Glomerular visceral epithelial cell (primary cell): Measurements from ENCODE around the gene RNF157.
"Not testable (repeated sequence)": the region's sequence is repeated elsewhere in the genome, so short reads cannot be mapped to it uniquely, and the experiment has no call there.

Experiments
- DNase-seq: peaks from one replicate; pipeline ENCODE4 v3.0.0-alpha.2; 2016; ENCODE audit errors: extremely low spot score

RNF157 gene

GRCh38 chr17:76189741-76190140 lies 50.6 kb downstream of the RNF157 start:
- no peak for DNase-seq

DNA sequence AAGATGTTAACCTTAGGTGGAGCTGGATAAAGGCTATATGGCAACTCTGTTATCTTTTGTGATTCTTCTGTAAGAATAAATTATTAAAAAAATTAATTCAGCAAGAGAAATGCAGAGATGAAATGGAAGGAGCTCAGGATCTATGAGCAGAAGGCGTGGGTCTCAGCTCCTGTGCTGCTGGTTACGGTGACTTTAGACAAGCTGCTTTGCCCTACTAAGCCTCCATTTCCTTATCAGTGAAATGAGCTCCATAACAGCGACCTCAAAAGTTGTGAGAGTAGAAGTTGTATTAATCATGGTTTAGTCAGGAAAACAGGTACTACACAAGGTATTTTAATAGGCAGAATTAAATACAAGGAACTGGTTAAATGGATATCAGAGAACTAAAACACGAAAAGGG lies 51.0 kb downstream of the RNF157 start:
- DNase-seq: no peak

GRCh38 chr17:76188213-76189016 lies 51.9 kb downstream of the RNF157 start:
- no peak for DNase-seq

GRCh38 chr17:76186774-76187173 lies 53.5 kb downstream of the RNF157 start:
- not testable (repeated sequence) for DNase-seq

DNA sequence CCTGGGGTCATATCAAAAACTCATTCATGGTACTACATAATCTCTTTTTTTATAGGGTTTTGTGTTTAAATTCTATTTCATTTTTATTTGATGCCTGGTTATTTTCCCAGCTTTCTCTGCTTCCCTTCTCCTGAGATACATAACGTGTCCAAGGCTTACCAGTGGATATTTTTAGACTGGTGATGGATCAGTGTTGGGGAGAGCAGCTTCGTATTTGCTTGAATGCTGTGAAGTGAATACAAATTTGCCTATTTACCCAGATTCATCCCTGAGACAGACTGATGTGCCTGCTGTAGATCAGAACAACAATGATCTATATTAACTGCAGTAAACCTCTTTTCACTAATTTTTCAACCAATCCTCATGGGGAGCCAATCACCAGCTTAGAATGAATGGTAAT lies 56.0 kb downstream of the RNF157 start:
- no peak for DNase-seq

DNA sequence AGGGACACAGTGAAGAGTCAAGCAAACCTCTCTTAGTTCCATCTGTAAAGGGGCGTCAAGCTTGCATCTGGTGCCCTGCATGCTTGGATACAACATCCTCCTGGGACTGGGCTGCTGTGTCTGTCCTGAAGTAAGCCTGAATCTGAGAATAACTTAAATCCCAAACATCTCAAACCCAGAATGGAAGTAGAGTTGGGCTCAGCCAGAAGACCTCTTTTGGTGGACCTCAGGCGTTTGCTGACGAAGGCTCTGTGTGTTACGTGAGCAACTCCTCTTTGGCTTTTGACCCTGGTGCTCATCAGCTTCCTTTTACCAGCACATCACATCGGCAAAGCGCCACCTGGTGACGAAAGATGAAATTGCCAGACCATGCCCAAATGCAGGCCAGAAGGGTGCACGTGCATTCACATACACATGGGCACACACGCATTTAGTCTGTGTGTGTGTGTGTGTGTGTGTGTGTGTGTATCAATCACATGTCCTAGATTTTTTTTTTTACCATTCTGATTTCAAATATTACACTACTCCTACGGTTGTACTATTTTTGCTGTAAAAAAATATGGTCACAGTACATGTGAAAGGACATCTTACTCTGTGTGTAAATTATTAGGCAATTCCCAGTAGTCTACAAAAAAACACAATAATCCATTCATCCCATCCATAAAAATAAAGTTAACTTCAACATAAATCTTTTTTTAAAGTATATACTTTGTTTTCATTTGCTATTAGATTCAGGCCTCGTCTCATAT lies 58.1 kb downstream of the RNF157 start:
- DNase-seq: peak; percentile 90

DNA sequence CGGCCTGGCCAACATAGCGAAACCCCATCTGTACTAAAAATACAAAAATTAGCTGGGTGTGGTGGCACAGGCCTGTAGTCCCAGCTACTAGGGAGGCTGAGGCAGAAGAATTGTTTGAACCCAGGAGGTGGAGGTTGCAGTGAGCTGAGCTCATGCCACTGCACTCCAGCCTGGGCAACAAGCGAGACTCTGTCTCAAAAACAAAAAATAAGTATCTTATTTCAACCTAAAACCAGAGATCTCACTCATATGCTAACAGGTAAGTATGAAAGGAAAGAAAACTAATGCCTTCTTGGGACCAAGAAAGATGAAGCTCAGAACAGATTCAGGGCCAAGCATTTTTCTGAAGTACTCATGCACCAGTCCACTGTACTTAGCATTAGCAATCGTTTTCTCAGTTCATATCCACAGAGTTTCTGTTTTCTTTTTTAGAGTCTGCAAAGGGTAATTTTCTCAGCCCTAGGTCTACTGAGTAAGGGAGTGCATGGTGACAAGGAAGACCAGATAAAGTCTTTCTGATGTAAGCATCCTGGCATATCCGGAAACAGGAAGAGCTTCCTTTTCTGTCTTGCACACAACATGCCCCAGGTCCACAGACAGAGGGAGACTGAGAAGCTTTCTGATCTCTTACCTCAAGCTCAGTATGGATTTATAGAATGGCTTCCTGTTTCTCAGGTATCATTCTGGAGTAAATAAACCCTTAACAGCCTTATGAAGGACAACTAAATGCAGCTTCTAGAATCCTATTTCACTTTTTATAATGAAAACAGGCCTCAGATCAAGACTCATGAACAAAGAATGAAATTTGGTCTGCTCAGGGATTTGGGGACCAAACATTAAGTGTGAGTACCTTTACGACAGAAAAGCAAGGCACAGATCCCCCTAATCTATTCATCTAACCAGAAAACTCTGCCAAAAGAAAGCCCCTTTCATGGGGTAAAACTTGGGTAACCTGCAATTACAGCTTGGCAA lies 60.5 kb downstream of the RNF157 start:
- DNase-seq: no peak

GRCh38 chr17:76178124-76178523 lies 62.2 kb downstream of the RNF157 start:
- DNase-seq: no peak

GRCh38 chr17:76176701-76177574 lies 63.4 kb downstream of the RNF157 start:
- DNase-seq: no peak

GRCh38 chr17:76174037-76174436 lies 66.3 kb downstream of the RNF157 start:
- no peak for DNase-seq

DNA sequence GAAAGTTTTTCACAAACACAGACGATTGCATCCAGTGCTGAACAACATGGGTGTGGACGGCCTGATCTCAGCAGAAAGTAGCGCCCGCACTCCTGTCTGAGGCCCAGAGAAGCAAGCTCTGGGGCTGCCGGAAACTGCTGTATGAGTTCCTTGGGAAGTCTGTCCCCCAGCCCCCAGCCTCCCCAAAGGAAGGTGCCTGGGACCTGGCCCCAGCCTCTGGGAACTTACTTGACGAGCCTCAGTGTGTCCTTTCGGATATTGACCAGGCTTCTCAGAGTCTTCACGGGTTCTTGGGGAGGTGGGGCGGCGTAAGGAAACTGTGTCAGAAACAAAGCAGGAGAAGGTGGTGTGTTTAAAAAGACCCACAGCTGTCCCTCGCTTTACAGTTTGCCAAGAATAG lies 66.8 kb downstream of the RNF157 start:
- no peak for DNase-seq

GRCh38 chr17:76171706-76172105 lies 68.6 kb downstream of the RNF157 start:
- no peak for DNase-seq

GRCh38 chr17:76170114-76170513 lies 70.2 kb downstream of the RNF157 start:
- no peak for DNase-seq

DNA sequence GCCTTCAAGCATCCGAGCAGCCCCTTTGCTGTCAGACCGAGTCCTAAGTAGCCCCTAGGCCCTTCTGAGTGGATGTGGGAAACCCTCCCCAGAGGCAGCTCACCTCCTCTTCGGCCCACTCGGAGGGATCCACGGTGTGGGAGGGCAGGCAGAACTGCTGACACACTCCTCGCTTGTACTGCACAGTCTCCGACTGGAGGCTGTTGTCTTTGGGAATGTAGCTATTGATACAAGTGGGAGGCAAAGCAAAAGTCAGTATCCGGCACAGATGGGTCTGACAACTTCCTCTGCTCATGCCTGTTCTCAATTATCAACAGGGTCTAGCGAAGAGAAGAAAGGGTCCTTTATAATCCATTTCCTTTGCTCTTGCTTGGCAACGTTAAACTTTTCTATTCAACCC lies 73.4 kb downstream of the RNF157 start:
- no peak for DNase-seq

DNA sequence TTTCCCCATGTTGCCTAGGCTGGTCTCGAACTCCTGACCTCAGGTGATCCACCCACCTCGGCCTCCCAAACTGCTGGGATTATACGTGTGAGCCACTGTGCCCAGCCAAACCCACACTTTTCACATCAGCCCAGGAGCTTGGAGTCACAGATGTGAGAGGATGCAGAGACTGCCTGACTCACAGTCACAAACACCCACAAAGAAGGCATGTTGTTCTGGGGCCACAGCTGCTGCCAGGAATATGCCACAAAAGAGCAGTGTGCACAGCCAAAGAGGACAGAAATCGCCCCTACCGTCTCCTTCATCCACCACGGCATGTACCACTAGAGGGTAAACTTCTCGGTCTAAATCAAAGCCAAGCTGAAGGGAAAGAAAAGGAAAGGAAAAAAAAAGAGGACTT lies 74.1 kb downstream of the RNF157 start:
- DNase-seq: no peak

- DNase-seq: no peak
These were observed 76.0 kb downstream of the RNF157 start for GRCh38 chr17:76164331-76164730.

GRCh38 chr17:76163919-76164318 lies 76.4 kb downstream of the RNF157 start:
- DNase-seq: no peak

- DNase-seq: no peak
These were observed 78.5 kb downstream of the RNF157 start for GRCh38 chr17:76161619-76162266.

DNA sequence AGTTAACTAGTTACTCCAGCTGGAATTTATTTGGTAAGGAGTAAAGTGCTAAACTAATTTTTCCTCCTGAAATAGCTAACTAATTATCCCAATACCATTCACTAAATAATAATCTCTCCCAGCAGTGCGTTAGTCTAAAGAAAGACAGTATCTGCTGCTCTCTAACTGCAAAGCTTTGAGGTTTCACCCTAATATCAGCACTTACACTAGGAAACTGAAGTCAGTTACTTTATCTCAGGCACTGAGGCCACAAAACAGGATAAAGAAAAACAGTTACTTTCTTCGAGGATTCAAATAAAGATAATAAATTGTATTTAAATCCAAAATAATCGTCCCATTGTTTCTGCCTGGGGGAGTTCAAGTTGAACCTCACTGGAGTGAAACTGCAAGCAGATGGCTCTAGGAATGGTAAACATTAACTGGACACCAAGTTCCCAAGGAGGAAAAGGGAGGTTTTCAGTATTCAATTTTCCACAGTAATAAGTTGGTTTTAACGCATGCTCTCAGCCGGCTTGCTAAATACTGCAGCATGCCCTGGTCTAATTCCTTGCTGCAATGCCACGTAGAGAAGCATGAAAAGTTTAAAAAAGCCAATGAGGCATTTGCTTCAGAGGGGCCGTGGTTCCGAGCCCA lies 79.3 kb downstream of the RNF157 start:
- DNase-seq: no peak

DNA sequence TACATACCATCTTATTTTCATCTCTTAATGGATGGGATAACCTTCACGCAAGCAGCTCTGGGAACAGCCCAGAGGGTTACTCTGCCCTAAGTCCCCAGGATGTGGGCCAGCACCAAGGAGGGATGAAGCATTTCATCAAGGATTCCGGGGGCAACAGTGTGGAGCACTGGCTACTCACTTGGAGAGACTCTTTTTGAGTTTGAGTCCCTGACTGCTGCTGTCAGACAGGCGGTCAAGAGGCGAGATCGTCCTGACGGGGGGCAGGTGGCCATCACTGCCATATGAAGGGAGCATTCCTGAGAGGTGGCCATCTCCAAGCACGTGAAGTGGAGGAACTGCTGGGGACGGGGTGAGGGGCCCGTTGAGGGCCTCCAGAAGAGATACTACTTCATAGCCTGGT lies 81.1 kb downstream of the RNF157 start:
- DNase-seq: no peak
